Fibroblast of pulmonary artery (primary cell): ENCODE measurements around the gene OTUD4.

Experiments used
- DNase-seq: peaks from one replicate; pipeline ENCODE4 v3.0.0-alpha.2; 2010; ENCODE audit warnings: low read depth
- H3K4me3 ChIP-seq: replicated peaks from 2 replicates; pipeline ENCODE4 v1.5.1; 2011; ENCODE audit warnings: low read depth, mild to moderate bottlenecking, control low read depth, low read length, moderate library complexity
- CTCF ChIP-seq: IDR thresholded peaks from 2 replicates; pipeline ENCODE4 v1.5.1; 2011; ENCODE audit warnings: mild to moderate bottlenecking, control low read depth, low read length, inconsistent platforms; ENCODE audit errors: missing control alignments

The OTUD4 gene

DNA sequence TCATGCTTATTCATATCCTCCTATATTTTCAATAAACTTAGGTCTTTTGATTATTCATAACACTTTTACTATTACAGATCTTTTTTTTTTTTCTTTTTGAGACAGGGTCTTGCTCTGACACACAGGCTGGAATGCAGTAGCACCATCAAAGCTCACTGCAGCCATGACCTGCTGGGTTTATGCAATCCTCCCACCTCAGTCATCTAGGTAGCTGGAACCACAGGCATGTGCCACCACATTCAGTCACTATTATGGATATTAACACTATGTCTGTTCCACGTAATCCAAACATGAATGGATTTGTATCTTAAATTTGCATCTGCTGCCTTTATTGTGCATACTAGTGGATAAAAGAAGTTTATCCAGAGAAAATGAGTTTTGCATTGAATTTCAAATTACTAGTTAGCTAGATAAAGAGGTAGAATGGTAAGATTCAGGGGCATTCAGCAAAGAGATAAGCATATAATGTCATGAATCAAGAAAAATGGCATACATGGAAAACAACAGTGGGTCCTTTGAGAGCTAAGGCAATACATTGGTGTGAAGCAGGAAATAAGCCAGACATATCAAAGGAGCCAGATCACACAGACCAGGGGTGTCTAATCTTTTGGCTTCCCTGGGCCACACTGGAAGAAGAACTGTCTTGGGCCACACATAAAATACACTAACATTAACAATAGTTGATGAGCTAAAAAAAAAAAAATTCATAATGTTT is 96.3 kb downstream of the OTUD4 start:
- no peak for TF ChIP-seq CTCF
- DNase-seq, result no peak
- no peak overlapping the region for H3K4me3 ChIP-seq
